NCI-H146 (cell line): ENCODE data around the gene TARDBP.
"Not testable (repeated sequence)": the region's sequence is repeated elsewhere in the genome, so short reads cannot be mapped to it uniquely, and the experiment has no call there.

Experiments
- DNase-seq: peaks from one replicate; lab custom pipeline; 2025; lab: John Stamatoyannopoulos, UW

TARDBP gene

DNA sequence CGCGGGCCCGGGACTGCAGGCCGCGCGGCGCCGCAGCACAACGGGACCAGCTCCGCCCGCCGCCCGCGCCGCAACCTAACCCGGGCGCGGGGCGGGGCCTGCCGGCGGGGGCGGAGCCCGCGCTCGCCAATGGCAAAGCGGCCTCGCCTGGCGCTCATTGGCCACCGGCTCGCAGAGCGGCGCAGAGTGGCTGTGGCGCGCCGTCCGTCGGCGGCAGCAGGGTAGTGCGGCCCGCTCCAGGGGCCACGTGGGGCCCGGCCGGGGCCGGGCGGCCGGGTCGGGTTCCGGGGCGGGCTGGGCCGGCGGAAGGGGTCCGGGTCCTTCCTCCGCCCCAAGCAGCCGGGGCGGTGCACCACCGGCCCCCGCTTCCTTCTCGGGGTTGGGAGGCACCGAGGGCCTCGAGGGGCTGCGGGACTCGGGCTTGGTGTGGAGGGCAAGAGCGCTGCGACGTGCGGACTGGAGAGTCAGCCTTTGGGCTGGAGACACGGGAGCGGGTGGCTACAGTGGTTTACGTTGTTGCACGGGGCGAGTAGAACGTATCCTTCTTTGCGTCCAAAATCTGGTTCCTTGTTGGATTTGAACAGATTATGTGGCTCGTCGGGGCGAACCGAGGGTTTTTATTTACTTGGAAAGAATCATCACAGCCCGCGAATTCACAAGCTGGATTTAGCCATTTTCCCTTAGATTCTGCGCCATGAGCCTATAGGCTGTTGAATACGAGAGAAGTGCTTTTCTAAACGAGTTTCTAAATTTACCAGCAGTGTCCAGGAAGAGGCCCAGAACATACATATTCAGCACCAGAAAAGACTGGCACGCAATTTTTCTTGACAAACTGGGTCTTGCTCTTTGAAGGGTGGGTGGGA lies 47.7 kb downstream of the TARDBP start, which contains the start of gene SRM:
SRM (minus strand) TSS at position 51 of the 863 bp plus-strand sequence. CDS start 75 bp downstream, outside the sequence.
- peak; percentile 82 for DNase-seq

DNA sequence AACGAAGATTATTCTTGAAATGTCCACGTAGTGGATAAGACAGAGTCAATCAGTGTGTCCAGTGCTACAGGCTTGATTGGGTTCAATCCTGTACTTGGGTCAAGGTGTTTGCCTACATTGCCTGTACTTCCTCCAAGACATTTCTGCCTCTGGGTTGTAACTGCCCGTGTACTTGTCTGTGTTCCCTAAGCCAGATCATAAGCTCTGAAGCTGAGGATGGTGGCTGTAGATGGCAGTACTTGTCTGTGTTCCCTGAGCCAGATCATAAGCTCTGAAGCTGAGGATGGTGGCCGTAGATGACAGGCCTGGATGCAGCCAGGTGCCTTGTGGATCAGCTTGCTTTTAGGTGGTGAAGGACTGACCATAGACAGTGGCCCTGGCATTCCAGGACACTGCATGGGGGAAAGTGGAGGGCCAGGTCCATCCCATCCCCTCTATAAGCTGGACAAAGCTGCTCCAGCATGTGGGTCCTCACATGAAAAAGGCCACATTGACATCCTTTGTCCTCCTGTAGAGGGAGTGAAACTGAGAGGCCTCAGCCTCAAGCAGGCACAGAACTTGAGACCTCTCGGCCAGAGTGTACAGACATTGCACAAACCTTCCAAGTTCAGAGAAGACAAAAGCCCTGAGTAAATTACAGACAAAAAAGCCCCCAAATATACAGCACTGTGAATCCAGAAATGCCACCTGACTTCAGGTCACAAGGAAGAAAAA lies 49.4 kb downstream of the TARDBP start:
- DNase-seq = no peak

DNA sequence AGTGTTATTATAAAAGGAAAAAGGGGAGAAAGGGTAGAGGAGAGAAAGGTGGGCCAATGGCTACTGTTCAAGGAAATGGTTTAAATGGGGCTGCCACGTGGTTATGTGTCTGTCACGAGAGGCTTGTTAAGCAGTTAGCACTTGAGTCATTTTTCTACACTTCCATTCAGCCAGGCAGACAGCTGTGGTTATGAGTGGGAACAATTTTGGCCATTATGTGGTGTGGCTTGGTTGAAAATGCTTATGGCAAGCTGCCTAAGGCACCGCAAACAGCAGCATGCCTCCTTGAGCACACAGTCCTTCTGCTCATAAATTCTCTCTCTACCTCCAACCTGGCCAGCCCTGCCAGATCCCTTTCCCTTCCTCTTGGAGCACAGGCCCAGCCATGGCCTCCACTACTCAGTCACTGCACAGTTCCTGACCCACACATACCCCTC lies 50.5 kb downstream of the TARDBP start:
- DNase-seq = no peak

DNA sequence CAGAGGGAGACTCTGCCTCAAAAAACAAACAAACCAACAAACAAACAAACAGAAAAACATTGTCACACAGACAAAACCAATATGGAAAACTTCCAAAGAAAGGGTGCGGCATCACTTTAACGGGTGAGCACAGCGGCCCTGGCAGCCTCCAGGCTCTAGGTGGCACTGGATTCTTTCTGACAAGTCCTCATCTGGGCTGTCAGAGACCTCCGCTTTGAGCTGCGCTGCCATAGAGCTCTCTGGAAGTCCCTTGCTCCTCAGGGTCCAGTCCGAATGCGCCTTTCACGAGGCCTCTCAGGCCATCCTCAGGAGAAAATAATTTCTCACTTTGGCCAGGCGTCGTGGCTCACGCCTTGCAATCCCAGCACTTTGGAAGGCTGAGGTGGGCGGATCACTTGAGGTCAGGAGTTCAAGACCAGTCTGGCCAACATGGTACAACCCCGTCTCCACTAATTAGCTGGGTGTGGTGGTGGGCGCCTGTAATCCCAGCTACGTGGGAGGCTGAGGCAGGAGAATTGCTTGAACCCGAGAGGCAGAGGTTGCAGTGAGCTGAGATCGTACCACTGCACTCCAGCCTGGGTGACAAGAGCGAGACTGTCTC lies 51.6 kb downstream of the TARDBP start:
- DNase-seq = not testable (repeated sequence)

DNA sequence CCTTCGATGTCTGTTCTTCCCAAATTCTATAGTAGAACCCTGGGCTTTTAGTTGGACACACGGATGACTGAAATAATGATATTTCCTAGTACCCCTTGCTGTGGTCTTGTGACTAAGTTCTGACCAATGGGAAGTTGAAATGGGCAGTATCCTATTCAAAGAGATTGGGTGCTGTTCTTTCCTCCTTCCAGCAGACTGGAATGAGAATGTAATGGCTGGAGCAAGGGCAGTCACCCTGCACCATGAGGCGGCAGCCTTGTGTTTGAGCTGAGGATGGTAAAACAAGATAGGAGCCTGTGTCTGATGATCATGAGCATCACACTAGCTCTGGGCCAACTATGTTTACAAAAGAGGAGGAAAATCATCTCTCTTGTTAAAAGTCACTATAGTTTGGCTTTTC lies 52.5 kb downstream of the TARDBP start:
- DNase-seq = no peak

DNA sequence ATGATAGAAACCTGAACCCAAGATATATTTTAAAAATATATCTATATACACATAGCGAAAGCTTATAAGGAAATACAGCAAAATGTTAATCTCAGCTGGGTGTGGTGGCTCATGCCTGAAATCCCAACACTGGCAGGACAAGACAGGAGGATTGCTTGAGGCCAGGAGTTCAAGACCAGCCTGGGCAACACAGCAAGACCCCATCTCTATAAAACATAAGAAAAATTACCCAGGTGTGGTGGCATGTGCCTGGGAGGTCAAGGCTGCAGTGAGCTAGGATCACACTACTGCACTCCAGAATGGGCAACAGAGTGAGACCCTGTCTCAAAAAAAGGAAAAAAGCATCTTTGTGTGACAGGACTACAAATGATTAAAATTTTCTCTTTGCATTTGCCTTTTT lies 53.3 kb downstream of the TARDBP start:
- no peak for DNase-seq

DNA sequence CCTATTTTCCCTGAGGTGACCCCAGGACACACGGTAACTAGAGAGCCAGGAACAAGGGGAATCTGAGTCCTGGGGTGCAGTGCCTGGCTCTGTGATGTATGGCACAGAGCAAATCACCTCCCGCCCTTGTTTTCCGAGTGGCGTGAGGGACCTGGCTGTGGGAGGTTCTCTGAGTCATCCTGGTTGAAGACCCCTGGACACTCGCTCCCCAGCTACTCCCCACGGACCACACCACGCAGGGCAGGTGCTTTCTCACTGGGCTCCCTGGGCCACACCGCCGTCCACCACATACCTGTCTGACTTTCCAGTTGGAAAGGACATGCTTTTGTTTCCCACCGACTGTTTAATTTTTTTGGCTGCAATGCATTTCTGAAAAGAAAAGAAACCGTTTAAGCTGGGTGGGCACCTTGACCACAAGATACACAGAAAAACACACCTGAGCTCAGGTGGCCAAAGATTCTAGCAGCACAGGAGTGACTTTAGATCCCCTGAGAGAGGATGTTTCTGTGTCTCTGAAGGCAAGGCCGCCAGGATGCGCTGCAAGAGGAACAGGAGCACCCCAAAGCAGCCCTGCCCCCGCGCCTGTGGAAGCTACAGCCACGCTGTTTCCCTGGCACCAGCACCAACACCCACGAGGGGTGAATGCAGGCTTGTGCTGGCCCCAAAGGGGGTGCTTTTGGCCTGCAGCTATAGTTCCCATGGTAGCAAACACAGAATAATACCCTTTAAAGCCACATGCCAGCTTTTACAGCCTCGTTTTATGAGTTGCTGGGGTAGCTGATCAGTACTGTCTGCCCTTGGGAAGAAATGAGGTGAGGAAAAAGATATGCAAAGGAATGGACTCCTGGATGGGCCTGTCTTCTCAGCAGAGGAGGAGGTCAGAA lies 55.5 kb downstream of the TARDBP start:
- DNase-seq = no peak

DNA sequence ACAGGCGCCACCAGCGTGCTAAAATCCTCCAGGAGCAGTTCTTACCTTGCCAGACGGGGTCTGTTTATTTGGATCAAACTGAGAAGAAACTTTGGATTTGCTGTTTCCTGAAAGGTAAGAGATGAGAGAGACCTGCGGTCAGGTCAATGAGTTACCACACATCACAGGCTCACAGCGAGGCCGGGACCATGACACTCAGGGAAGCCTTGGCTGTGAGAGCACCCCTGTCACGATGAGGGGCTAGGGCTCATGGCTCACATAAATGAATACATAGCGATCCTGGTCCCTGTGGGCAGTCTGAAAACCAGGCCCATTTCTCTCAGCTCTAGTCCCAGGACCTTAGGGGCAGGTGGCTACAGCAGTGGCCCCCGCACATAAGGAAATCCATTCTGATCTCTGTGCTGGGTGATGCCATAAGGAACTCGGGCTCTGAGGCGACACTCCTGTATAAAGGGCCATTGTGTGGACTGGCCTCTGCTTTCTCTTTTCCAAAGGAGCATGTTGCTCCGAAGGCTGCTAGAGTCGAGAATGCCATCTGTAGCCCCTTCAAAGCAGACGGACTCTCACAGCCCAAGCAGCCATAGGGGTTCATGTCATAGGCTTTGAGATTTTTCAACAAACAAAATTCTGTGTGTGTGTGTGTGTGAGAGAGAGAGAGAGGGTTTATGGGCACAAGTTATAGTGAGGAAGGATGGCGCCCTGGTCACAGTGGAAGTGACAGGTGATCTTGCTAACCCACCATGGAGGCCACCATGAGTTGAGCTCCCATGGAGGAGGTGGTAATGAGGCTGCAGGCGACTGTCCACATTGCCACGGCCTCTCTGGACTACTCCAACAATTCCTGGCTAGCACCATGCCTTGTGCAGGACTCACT lies 56.4 kb downstream of the TARDBP start:
- DNase-seq = no peak

DNA sequence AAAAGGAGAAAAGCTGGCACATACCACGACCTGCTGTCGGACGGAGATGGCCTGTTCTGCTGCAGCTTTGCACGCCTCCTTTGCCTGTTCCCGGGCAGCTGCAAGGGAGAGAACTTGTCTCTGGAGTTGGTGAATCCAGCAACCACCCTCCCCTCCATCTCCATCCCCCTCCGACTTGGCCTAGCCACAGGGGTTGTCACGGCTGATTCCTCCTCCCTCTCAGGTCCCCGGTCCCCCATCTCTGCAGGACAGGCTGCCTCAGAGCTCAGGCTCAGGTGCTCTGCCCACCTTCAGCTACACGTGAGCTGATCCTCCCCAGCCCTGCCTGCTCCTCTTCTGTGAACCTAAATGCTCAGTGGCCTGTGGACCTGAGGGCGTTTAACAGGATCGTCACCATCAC lies 58.4 kb downstream of the TARDBP start:
- peak; percentile 42 for DNase-seq

DNA sequence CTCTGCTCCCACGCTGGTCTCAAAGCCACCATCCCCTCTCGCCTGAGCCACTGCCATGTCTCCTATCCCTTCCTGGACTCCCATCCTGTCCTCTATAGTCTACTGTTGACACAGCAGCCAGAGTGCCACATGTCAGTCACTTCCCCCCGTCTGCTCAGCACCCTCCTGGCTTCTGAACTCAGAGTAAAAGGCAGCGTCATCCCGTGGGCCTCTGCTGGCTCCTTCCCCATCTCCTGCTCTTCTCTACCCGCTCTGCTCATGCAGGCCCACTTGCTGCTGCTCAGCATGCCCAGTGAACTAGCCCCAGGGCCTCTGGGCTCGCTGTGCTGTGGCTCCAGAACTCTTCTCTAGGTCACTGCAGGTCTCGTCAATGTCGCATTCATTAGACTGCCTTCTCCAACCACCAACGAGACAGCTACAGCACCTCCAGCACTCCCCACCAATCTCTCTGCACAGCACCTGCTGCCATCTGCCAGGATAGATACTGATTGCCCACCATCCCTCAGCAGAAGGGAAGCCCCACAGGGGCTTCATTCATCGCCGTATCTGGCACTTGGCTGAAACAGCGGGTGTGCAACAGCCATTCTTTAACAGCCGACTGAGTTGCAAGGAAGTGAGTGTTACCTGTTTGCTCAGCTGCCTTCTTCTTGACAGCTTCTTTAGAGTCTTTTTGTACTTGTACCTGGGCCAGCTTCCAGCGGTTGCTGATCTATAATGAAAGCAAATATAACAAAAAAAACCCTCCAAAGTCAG lies 59.2 kb downstream of the TARDBP start:
- DNase-seq = peak; percentile 94

DNA sequence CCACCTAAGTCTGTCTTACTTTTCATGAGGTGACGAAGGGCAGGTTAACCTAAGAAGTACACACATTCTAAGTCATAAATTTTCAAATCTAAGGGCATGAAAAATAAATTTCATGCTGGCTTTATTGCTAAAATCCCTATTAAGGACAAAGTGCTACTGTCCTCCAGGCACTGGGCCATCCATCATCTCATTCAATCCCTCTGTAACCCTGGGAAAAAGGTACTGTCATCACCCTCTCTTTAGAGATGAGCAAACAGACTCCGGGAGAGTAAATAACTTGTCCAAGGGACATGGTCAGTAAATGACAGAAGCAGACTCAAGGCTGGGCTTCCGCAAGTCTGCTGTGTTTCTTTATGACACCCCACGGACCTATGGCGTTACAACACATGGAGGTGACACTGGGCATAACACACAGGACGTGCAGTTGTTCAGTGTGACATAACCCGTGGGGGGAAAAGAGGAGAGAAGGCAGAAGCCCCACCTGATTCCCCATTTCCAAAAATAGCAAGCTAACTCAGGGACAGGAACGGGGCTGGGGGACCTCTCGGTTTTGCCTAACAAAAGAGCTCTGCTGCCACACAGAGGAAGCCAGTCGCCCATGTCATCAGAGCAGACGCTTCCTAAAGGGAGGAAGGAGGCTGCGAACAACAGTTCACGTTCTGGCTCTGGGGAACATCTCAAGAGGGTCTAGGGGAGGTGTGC lies 59.9 kb downstream of the TARDBP start:
- peak; percentile 84 for DNase-seq

DNA sequence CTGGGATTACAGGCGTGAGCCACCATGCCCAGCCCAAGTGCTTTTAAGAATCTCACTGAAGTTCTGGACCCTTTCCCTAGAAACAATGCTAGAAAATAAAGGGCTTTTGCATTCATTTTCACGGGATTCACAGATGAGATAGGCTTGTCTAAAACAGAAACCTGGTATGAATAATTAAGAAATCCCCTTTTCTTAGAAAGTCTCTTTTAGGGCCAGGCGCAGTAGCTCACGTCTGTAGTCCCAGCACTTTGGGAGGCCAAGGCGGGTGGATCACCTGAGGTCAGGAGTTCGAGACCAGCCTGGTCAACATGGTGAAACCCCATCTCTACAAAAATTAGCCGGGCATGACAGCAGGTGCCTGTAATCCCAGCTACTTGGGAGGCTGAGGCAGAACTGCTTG lies 60.9 kb downstream of the TARDBP start:
- DNase-seq = not testable (repeated sequence)
